Measurements from ENCODE around the gene USP24.
"Not testable (repeated sequence)": the region's sequence is repeated elsewhere in the genome, so short reads cannot be mapped to it uniquely, and the experiment has no call there.

DNA sequence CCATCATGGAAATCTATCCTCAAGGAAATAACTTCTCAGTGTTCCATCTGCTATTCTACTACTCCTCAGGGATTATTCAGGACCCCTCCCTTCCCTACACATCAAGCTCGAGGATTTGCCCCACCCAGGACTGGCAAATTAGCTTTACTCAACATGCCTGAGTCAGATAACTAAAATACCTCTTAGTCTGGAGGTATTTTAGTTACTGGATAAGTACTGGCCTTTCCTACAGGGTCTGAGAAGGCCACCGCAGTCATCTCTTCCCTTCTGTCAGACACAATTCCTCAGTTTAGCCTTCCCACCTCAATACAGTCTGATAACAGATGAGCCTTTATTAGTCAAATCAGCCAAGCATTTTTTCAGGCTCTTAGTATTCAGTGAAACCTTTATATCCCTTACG lies 188.5 kb downstream of the USP24 start:
- TF ChIP-seq, protein P1, sequence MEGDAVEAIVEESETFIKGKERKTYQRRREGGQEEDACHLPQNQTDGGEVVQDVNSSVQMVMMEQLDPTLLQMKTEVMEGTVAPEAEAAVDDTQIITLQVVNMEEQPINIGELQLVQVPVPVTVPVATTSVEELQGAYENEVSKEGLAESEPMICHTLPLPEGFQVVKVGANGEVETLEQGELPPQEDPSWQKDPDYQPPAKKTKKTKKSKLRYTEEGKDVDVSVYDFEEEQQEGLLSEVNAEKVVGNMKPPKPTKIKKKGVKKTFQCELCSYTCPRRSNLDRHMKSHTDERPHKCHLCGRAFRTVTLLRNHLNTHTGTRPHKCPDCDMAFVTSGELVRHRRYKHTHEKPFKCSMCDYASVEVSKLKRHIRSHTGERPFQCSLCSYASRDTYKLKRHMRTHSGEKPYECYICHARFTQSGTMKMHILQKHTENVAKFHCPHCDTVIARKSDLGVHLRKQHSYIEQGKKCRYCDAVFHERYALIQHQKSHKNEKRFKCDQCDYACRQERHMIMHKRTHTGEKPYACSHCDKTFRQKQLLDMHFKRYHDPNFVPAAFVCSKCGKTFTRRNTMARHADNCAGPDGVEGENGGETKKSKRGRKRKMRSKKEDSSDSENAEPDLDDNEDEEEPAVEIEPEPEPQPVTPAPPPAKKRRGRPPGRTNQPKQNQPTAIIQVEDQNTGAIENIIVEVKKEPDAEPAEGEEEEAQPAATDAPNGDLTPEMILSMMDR (IDR thresholded peaks at IDR 0.05; ENCODE audit: insufficient read depth, low read depth, low read length): not testable (repeated sequence)
- not testable (repeated sequence) for TF ChIP-seq EZH2 (IDR thresholded peaks at IDR 0.05; ENCODE audit: insufficient read depth, low read length)

Measured in astrocyte (in vitro differentiated cells and primary cell).